Raji (cell line): ENCODE data around the gene CLDN20.

Experiments used
- POLR2A ChIP-seq: IDR thresholded peaks from 2 replicates; pipeline ENCODE4 v1.6.1; 2011; ENCODE audit warnings: low read depth, low read length, control low read depth; ENCODE audit not compliant: insufficient read depth

Gene CLDN20

GRCh38 chr6:155263373-155264063 is at the start of gene CLDN20:
Gene CLDN20 (plus strand): TSS chr6:155264013. CDS start chr6:155275720, 11,707 bp downstream.
- TF ChIP-seq POLR2A = no peak

GRCh38 chr6:155215906-155216305 is 47.9 kb upstream of the CLDN20 start:
- TF ChIP-seq POLR2A = no peak

DNA sequence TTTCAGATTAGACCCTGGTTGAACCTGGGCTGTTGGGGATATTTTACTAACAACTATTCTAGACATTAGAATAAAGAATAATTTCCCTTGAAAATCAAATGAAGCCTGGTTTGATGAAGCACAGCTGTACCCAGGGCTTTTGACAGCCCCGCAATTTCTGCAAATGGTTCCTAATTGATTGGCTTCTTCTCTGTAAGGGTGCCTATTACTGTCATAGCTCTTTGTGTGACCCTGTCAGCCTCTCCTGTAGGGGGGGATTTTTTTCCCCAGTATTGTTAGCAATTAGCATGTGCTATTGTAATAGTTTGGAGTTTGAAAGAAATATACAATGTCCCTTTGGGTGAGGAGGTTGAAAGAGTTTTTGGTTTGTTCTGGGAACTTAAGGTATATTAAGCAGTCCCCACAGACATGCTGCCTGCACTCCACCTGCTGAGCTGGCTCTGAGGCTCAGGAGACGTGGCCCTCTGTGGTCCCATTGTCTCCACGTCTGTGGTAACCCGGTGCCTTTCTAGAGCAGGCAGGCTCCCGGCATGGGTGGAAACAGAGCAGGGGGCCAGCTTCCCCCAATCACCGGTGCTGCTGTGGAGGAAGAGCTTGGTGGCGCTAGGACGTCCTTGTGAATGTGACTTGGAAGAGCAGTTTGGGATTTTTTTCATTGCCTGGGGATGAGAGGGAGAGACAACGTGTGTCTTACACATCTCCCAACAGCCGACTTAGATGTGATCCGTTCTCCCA is 47.3 kb upstream of the CLDN20 start:
- no peak for TF ChIP-seq POLR2A

DNA sequence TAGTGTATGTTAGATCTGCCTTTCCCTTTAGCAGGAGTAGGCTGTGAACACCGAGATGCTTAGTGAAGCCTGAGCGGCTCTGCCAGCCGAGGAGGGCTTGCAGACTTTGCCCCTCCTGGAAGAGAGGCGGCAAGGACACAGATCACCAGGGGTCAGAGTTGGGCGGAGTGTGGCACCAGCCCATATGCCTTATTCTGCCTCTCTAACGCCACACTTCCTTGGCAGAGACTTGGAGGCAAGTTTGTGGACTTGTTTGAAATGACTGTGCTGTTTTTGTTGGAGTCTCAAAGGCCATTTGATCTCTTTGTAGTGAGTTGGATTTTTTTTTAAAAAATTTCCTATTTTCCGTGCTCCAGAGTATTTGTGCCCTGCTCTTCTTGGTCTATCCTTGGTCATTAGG is 44.5 kb upstream of the CLDN20 start:
- TF ChIP-seq POLR2A = no peak

- no peak for TF ChIP-seq POLR2A
These were observed 43.9 kb upstream of the CLDN20 start for GRCh38 chr6:155219858-155220301.

DNA sequence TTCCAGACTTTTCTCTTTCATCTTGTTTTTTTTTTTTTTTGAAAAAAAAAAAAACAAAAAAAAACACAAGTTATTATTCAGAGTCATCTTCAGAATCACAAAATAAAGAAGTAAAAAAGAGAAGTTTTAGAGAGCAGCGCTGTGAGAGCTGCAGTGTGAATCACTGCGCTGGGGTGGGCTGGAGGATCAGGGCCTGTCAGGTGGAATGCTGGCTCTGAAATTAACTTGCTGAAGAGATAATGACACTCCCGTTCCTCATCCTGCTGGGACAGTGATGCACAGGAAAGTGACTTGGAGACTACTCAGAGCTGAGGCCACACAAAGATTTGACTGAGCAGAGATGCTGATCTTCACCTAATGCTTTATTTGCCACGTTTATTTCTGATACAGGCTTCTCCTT is 42.7 kb upstream of the CLDN20 start:
- TF ChIP-seq POLR2A = no peak

DNA sequence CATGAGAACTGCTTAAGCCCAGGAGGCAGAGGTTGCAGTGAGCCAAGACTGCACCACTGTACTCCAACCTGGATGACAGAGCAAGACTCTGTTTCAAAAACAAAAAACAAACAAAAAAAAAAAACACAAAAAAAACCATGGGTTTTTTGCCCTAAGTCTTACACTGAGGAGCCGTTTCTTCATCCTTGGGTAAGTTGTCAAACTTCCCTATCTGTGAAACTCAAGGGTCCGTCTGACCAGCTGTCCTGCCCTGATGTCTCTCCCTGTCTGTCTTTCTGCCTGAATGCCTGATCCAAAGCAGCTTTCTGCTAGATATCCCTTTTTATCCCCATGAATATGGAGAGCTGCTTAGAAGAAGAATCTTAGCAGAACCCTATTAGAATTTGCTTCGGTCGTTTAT is 41.3 kb upstream of the CLDN20 start:
- TF ChIP-seq POLR2A = no peak

GRCh38 chr6:155223646-155224451 is 40.0 kb upstream of the CLDN20 start:
- TF ChIP-seq POLR2A = no peak

DNA sequence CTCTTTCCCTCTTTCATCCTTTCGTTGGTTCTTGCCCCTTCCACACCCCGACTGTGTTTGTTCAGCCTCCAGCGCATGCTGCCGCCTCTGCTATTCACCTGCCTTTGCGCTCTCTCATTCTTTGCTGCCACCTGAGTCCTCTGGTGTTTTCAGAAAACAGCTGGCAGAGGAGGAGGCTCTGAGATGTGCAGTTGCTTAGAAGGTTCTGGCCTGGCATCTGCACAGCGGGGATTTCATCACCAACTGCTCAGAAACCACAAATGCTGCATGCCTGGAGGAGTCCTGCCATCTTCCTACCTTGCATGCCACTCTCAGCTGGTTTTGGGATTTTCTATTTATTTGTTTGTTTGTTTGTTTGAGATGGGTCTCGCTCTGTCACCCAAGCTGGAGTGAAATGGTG is 39.2 kb upstream of the CLDN20 start:
- TF ChIP-seq POLR2A = no peak

- no peak for TF ChIP-seq POLR2A
These were observed 36.8 kb upstream of the CLDN20 start for GRCh38 chr6:155227046-155227445.

- no peak for TF ChIP-seq POLR2A
These were observed 35.2 kb upstream of the CLDN20 start for GRCh38 chr6:155228546-155229166.

GRCh38 chr6:155232848-155233247 is 31.0 kb upstream of the CLDN20 start:
- TF ChIP-seq POLR2A = no peak

GRCh38 chr6:155234167-155234566 is 29.6 kb upstream of the CLDN20 start:
- TF ChIP-seq POLR2A = no peak

- TF ChIP-seq POLR2A = no peak
These were observed 29.1 kb upstream of the CLDN20 start for GRCh38 chr6:155234687-155235086.

GRCh38 chr6:155235087-155235486 is 28.7 kb upstream of the CLDN20 start:
- TF ChIP-seq POLR2A = no peak
